ENCODE measurements around the gene SLC4A1AP. TPM values are rescaled to one million over a fixed set of nuclear protein-coding genes. Genes with fewer than 3 reads are reported as not detected.

The SLC4A1AP gene
- total and polyA plus RNA-seq, 9 of the 15 experiments (the other 6 are each of a cell fraction or from before 2014, with no cell fraction given): 8.1 to 40.5 (median 35.3) TPM

DNA sequence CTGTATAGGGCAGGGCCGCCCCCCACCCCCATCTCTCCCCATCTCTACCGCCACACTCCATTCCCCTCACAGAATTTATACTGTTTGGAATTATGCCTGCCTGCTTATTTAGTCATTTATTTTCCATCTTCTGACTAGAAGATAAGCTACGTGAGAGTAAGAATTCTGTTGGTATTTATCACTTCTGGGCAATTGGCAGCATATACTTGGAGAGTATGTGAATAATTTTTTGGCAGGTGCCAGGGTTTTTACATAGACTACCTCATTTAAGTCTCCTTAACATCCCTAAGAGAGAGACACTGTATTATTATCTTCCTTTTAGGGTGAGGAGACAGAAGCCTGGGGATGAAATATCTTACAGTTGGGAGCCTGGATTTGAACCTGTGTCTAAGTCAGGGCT, 45.0 kb downstream of the SLC4A1AP start:
- WGBS (ENCODE audit: insufficient coverage, low coverage, missing lambda C conversion rate): 20% methylated on average over 3 of the region's 3 CpGs
- POLR2A ChIA-PET: interaction anchor here (0.7 to 1.3 kb wide), 2 partner anchors 28 to 155 kb away, joined by 3 to 4 read pairs; no protein-coding TSS in a partner anchor
- intact Hi-C loops (cut with micrococcal nuclease): no loop called here

More for the DNA sequence above, 45.0 kb downstream of the SLC4A1AP start:
- Histone ChIP-seq H3K27ac (ENCODE audit: extremely low read depth, low read depth, low read length) (no peak overlapping the region), H3K4me1 (replicated peaks in 1 of 2; ENCODE audit: control insufficient read depth in 2 of 2, insufficient read depth in 2 of 2, low read length in 2 of 2) (peaks cover 0 to 8% of the 10 kb centered on the region in 2 experiments; a peak in 4 of 5 replicates), H3K9ac (ENCODE audit: insufficient read depth in 1 of 2, low read depth in 2 of 2, low read length in 2 of 2) (no peak overlapping the region), H3K9me1 (ENCODE audit: control insufficient read depth, insufficient read depth, low read length) (no peaks in the 10 kb centered on the region), H3K9me3 (replicated peaks; ENCODE audit: control insufficient read depth, insufficient read depth, low read depth, low read length) (no peaks in the 10 kb centered on the region), H3K4me2 (ENCODE audit: insufficient read depth, low read length) (no peak overlapping the region), H2AFZ (ENCODE audit: low read depth, low read length) (no peak overlapping the region), H3K79me2 (ENCODE audit: control insufficient read depth, insufficient read depth, low read length) (no peaks in the 10 kb centered on the region), H3K4me3 (no peak overlapping the region), H3K27me3 (ENCODE audit: control insufficient read depth in 2 of 2, insufficient read depth in 2 of 2, low read length in 2 of 2) (peaks cover 4% of the 10 kb centered on the region in 2 experiments; a peak in 1 of 5 replicates), H3K36me3 (ENCODE audit: control insufficient read depth, insufficient read depth, low read length) (no peaks in the 10 kb centered on the region), H4K20me1 (replicated peaks; ENCODE audit: control insufficient read depth, insufficient read depth, low read length) (no peaks in the 10 kb centered on the region)
- CTCF ChIA-PET (ENCODE audit: low intra/inter-chr PET ratio): no interaction called here
- in situ Hi-C loops (cut with MboI): no loop called here
- no TSS peak for BruUV-seq (replicated peaks)
- no peak for FAIRE-seq
- no peak for ATAC-seq
- DNase-seq (ENCODE audit: extremely low read depth in 1 of 4, low spot score in 3 of 4): no peak
- TF ChIP-seq TSHZ1 (CRISPR knock-in tag; IDR thresholded peaks at IDR 0.05): no peak
